NCI-H526 treated with DMSO at 0.1 percent for 48 hours (cell line): ENCODE data around the gene KDM4B.
"Not testable (repeated sequence)": the region's sequence is repeated elsewhere in the genome, so short reads cannot be mapped to it uniquely, and the experiment has no call there.

Experiments
- DNase-seq: peaks from one replicate; lab custom pipeline; 2025; lab: John Stamatoyannopoulos, UW

Gene KDM4B

DNA sequence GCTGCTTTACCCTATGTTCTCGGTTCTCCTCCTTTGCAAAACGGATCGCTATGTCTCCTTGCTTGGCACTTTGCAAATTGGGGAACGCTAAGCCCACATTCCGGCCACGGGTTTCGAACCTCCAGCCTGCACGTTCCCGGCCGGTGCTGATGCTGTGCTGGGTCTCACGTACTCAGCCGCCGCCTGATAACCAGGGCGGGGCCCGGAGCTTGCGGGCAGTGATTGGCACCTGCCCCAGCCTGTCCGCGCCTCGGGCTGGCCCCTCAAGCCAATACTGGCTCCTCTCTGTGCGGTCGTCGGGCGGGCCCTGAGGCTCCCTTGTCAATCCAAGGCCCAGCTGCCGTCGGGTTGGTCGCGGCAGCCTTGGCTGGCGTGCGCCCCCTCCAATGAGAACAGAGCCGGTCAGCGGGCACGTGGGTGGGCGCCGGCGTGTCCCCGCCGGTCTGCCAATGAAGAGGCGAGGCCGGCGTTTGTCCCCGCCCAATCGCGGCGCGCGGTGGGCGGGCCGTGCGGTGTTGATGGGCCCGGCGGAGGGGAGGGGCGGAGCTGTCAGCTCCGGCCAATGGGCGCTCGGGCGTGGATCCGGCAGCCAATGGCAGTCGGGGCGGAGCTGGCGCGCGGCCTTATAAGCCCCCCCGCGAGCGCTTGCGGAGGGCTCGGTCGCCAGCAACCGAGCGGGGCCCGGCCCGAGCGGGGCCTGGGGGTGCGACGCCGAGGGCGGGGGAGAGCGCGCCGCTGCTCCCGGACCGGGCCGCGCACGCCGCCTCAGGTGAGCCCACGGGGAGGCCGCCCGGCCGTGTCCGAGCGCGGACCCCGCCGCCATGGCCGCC, at the start of gene KDM4B:
Gene KDM4B, plus strand, starts transcription at position 652 of the 830 bp plus-strand sequence. CDS start 63,778 bp downstream, outside the sequence.
- DNase-seq: peak; percentile 82

GRCh38 chr19:4922530-4923275, 46.2 kb upstream of the KDM4B start:
- no peak for DNase-seq

DNA sequence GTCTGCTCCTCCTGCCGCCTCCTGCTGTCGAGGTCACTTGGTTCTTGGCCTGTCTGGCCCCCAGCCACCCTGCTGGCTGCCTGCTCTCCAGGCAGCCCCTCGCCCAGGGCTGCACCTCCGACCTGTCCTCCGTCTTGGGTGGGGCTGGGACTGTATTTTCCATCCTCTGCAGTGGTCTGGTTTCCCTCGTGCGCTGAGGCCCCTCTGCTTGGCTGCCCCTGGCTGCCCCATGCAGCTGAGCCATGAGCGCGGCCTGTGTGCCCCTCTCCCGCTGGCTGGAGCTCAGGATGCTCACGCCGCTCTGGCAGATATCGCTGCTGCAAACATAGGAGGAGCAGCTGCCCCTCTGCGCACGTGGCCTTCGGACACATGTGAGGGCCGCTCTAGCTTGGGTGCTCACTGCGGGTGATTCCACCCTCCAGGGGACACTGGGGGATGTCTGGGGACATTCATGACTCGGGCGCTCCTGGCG, 45.6 kb upstream of the KDM4B start:
- no peak for DNase-seq

- no peak for DNase-seq
Observed at GRCh38 chr19:4929186-4929585, 39.7 kb upstream of the KDM4B start.

DNA sequence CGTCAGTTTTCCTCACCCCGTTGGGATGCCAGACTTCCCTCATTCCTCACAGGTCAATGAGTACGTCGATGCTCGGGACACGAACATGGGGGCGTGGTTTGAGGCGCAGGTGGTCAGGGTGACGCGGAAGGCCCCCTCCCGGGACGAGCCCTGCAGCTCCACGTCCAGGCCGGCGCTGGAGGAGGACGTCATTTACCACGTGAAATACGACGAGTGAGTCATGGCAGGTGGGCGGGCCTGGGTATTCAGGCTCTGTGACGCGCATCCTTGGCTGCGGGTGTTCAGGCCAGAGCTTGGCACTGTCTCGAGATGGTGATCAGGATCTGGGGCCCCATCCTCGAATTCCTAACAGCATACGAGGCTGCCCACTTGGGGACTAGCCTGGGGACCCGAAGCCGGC, 38.2 kb upstream of the KDM4B start:
- no peak for DNase-seq

DNA sequence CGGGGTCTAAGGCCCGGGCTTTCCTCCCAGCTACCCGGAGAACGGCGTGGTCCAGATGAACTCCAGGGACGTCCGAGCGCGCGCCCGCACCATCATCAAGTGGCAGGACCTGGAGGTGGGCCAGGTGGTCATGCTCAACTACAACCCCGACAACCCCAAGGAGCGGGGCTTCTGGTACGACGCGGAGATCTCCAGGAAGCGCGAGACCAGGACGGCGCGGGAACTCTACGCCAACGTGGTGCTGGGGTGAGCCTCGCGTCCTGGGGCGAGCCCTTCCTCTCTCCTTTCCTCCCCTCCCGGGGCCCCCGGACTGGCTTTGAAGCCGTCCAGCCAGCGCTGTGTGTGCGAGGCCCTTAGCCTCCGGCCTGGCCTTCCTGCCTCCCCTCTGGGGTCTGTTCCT, 36.2 kb upstream of the KDM4B start:
- no peak for DNase-seq

- DNase-seq: no peak
Observed at GRCh38 chr19:4933528-4933927, 35.4 kb upstream of the KDM4B start.

DNA sequence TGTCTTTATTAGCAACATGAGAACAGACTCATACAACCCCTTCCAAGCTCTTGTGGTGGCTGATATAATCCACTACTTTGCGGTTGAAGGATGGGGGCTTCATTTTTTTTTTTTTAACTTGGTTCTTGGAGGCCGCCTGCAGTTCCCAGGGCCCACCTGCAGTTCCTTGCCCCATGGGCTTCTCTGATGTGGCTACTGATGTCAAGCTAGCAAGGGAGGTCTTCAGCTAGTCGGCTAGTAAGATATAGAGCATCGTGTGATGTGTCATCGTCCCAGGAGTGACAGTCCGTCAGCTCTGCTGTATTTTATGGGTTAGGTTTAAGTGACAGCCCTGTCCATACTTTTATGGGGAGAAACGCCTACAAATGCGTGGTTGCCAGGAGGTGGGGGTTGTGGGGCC, 33.5 kb upstream of the KDM4B start:
- no peak for DNase-seq

DNA sequence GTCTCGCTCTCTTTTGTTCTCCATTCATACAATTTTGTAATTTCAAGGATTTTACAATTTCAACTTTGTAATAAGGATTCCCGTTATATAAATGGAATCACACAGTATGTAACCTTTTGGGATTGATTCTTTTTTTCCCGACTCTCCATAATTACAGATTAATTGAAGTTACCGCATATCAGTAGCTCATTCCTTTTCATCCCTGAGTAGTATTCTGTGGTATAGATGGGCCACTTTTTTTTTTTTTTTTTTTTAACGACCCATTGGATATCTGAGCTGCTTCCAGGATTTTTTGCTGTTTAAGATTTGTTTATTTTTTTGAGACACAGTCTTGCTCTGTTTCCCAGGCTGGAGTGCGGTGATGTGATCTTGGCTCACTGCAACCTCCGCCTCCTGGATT, 31.9 kb upstream of the KDM4B start:
- no peak for DNase-seq

DNA sequence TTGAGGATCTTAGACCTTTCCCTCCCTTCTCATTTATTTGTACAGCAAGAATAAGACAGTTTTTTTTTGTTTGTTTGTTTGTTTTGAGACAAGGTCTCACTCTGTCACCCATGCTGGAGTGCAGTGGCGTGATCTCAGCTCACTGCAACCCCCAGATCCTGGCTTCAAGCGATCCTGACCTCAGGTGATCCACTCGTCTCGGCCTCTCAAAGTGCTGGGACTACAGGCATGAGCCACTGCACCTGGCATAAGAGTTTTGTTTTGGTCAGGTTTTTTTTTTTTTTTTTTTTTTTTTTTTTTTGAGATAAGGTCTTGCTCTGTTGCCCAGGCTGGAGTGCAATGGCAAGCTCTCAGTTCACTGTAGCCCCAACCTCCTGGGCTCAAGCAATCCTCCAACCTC, 30.5 kb upstream of the KDM4B start:
- not testable (repeated sequence) for DNase-seq

GRCh38 chr19:4939466-4939865, 29.4 kb upstream of the KDM4B start:
- no peak for DNase-seq

GRCh38 chr19:4941638-4942169, 27.2 kb upstream of the KDM4B start:
- not testable (repeated sequence) for DNase-seq

DNA sequence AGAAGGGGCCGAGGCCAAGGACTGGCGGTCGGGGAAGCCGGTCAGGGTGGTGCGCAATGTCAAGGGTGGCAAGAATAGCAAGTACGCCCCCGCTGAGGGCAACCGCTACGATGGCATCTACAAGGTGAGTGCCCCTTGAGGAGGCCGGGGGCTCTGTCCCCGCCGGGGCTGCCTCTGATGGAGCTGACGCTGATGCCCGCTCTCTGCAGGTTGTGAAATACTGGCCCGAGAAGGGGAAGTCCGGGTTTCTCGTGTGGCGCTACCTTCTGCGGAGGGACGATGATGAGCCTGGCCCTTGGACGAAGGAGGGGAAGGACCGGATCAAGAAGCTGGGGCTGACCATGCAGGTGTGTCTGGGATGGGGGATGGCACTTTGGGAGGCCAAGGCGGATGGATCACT, 18.3 kb upstream of the KDM4B start:
- DNase-seq: not testable (repeated sequence)

DNA sequence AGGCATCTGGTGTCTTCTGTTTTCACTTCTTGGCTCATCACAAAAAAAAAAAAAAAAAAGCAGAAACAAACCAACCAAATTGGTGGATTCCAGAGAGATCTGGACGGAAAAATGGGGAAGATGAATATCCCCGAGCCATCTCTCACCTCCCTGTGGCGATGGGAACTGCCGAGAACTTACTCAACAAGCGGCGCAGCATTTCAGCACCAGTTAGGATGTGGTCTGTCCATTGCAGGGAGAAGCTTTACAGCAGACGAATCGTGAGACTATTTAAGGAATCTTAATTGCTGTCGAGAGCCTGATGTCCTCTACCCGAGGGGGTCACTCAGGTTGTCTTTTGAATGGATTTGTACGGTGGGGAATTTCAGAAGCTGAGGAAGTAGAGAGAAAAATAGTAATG, 17.3 kb upstream of the KDM4B start:
- DNase-seq: no peak

DNA sequence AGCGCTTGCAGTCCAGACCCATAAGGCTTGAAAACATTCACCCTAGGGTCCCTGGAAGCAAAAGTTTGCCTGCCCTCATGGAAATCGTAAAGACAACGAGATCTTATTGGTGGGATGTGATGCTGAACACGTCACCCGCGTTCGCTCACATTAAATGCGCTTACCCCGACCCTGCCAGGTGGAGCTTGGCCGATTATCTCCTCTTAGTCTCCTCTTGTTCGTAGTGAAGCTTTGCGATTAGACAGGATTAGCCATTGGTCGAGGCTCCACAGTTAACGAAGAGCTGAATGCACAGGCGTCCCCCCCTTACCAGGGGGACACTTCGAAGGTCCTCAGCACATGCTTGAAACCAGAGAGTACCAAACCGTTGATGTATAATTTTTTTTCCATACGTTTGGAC, 16.0 kb upstream of the KDM4B start:
- DNase-seq: no peak

GRCh38 chr19:4954320-4955149, 14.4 kb upstream of the KDM4B start:
- not testable (repeated sequence) for DNase-seq

GRCh38 chr19:4955274-4955673, 13.6 kb upstream of the KDM4B start:
- no peak for DNase-seq

GRCh38 chr19:4957981-4958380, 10.9 kb upstream of the KDM4B start:
- no peak for DNase-seq

DNA sequence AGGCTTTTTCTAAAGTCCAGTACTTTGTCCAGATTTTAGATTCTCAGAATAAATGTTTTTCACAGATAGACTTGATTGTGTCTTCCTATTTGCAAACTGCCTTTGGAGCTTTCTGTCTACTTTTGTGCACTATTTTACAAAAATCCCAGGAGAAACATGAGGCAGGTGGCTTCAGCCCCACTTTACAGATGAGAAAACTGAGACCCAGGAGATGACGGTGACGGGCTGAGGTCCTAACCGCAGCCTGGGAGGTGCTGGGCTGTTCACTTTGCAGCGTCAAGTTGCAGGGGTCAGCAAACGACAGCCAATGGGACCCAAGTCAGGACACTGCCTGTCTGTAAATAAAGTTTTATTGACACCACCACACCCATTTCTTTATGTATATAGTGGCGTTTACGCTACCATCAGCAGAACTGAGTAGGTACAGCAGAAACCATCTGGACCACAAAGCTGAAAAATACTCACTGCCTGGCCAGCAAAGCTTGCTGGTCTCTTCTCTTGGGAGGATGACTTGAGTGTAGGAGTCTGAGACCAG, 6.8 kb upstream of the KDM4B start:
- no peak for DNase-seq

DNA sequence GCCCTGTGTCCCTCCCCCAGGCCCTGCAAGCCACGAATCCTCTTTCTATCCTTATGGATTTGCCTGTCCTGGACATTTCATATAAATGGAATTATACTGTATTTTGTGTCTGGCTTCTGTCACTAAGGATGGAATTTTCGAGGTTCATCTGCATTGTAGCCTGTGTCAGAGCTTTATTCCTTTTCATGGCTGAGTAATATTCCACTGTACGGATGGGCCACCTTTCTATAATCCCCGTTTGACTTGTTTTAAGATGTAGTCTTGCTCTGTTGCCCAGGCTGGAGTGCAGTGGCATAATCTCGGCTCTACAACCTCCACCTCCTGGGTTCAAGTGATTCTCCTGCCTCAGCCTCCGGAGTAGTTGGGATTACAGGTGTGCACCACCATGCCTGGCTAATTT, 3.9 kb upstream of the KDM4B start:
- DNase-seq: no peak

- no peak for DNase-seq
Observed at GRCh38 chr19:4966591-4966990, 2.3 kb upstream of the KDM4B start.
